ENCODE data around the gene FRG1.

DNA sequence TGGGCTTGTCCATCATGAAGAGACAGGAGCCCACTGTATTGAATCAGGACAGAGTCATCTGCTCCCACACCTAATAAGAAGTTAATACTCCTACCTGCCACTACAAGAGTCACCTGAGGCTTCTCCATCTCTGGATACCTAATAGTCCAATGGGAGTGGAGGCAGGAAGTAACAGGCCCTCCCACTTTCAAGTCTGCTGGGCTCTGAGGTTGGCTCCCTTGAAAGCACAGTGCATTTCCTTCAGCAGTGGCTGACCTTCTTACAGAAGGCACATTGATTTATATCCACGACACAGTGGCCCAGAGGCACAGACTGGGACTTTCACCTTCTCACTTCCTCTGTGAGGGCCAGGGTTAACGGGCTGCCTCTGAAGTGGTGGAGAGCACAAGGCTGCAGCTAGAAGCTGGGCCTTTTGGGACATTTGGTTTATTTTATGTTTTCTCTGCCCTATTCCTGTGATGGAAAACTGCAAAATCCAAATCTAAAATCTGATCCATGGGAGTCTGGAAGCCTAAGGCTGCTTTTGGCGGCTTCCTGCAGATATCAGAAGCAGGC is 48.3 kb downstream of the FRG1 start:
- TF ChIP-seq, protein P1, sequence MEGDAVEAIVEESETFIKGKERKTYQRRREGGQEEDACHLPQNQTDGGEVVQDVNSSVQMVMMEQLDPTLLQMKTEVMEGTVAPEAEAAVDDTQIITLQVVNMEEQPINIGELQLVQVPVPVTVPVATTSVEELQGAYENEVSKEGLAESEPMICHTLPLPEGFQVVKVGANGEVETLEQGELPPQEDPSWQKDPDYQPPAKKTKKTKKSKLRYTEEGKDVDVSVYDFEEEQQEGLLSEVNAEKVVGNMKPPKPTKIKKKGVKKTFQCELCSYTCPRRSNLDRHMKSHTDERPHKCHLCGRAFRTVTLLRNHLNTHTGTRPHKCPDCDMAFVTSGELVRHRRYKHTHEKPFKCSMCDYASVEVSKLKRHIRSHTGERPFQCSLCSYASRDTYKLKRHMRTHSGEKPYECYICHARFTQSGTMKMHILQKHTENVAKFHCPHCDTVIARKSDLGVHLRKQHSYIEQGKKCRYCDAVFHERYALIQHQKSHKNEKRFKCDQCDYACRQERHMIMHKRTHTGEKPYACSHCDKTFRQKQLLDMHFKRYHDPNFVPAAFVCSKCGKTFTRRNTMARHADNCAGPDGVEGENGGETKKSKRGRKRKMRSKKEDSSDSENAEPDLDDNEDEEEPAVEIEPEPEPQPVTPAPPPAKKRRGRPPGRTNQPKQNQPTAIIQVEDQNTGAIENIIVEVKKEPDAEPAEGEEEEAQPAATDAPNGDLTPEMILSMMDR (IDR thresholded peaks at IDR 0.05; ENCODE audit: low read depth, low read length) = no peak
- no peak for TF ChIP-seq POLR2A (IDR thresholded peaks at IDR 0.05; ENCODE audit: extremely low read depth, insufficient read length)
- TF ChIP-seq, protein P2, sequence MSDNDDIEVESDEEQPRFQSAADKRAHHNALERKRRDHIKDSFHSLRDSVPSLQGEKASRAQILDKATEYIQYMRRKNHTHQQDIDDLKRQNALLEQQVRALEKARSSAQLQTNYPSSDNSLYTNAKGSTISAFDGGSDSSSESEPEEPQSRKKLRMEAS (IDR thresholded peaks at IDR 0.05; ENCODE audit: low read depth, low read length) = no peak
- TF ChIP-seq MYC (IDR thresholded peaks at IDR 0.05; ENCODE audit: low read depth, low read length) = no peak
